ENCODE data around the gene WAC. TPM values are rescaled to one million over a fixed set of nuclear protein-coding genes. Genes with fewer than 3 reads are reported as not detected.

WAC gene, protein sequence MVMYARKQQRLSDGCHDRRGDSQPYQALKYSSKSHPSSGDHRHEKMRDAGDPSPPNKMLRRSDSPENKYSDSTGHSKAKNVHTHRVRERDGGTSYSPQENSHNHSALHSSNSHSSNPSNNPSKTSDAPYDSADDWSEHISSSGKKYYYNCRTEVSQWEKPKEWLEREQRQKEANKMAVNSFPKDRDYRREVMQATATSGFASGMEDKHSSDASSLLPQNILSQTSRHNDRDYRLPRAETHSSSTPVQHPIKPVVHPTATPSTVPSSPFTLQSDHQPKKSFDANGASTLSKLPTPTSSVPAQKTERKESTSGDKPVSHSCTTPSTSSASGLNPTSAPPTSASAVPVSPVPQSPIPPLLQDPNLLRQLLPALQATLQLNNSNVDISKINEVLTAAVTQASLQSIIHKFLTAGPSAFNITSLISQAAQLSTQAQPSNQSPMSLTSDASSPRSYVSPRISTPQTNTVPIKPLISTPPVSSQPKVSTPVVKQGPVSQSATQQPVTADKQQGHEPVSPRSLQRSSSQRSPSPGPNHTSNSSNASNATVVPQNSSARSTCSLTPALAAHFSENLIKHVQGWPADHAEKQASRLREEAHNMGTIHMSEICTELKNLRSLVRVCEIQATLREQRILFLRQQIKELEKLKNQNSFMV
- 100 to 1,000 TPM; 102 to 191 (median 124) TPM for total RNA-seq

GRCh38 chr10:28532337-28533185 lies at the start of gene WAC:
TSS of gene WAC (plus strand) at chr10:28533118. CDS start at chr10:28533580, 462 bp downstream.
- TF ChIP-seq CTCF (IDR thresholded peaks at IDR 0.05; ENCODE audit: low read depth): no peak

DNA sequence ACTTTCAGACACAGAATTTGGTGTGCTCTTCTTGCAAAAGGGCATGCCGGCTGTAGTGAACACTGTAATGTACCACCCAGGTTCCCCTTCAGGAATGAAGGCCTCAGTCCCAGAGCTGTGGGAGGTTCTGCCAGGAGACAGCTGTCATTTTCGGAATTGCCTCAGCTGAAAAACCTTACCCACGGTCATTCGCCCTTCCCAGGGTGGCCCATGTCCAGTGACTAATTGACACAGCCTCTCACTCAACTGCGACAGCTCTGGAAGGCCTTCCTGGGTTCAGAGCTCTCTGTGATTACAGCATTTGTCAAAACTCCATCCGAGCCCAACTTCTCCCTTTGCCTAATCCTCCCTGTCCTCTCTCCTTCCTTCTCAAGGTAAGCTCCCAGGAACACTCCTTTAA lies 43.7 kb upstream of the WAC start:
- no peak for TF ChIP-seq CTCF (IDR thresholded peaks at IDR 0.05; ENCODE audit: low read depth)

GRCh38 chr10:28492116-28492920 lies 40.6 kb upstream of the WAC start:
- TF ChIP-seq CTCF (IDR thresholded peaks at IDR 0.05; ENCODE audit: low read depth): no peak

DNA sequence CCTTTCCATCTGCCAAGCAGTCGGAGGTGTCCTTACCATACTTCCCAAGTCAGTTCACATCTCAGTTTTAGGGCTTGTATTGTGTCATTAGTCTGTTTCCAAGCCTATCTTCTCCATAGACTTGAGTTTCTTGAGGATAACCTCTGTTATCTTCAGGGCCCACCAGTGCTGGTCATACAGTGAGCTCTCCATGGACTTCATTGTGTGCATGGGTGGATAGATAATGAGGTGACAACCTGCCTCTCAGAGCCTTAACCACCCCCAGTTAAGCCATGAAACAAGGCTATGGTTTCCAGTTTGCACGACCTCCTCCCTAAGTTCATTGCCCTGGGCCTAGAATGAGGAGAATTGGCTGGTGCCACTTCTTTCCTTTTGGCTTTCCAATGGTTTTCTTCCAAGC lies 38.5 kb upstream of the WAC start:
- TF ChIP-seq CTCF (IDR thresholded peaks at IDR 0.05; ENCODE audit: low read depth): no peak

GRCh38 chr10:28495084-28495483 lies 37.8 kb upstream of the WAC start:
- no peak for TF ChIP-seq CTCF (IDR thresholded peaks at IDR 0.05; ENCODE audit: low read depth)

GRCh38 chr10:28496017-28496416 lies 36.9 kb upstream of the WAC start:
- TF ChIP-seq CTCF (IDR thresholded peaks at IDR 0.05; ENCODE audit: low read depth): no peak
